Stimulated activated effector memory CD8-positive, alpha-beta T cell treated with anti-CD3 and anti-CD28 coated beads, Interleukin-12 subunit alpha, Interleukin-12 subunit beta, amount 100 ng/mL, for 72 hours (primary cell): ENCODE results near the gene GTF3C4.

Experiments used
- ATAC-seq: fragments of 150-1000 bp; cut with Tn5 transposase; 2 replicates; pipeline ENCODE4 v1.10.0; 2021
- DNase-seq, 2 donors: peaks; one replicate each; pipeline ENCODE4 v3.0.0; 2021 to 2022; ENCODE audit warnings: low spot score in 2 of 2
- H3K27ac Mint-ChIP-seq: one replicate; pipeline ENCODE4 v1.8.0; 2022; ENCODE audit warnings: mild to moderate bottlenecking, mixed read lengths
- H3K36me3 Mint-ChIP-seq: one replicate; pipeline ENCODE4 v1.8.0; 2022; ENCODE audit warnings: mild to moderate bottlenecking, mixed read lengths
- H3K4me1 Mint-ChIP-seq: one replicate; pipeline ENCODE4 v1.8.0; 2022; ENCODE audit warnings: mixed read lengths
- H3K4me3 Mint-ChIP-seq: one replicate; pipeline ENCODE4 v1.8.0; 2022; ENCODE audit warnings: mild to moderate bottlenecking, mixed read lengths
- H3K9me3 Mint-ChIP-seq: one replicate; pipeline ENCODE4 v1.8.0; 2022; ENCODE audit warnings: mixed read lengths

Gene GTF3C4

GRCh38 chr9:132729235-132729890 is 59.1 kb downstream of the GTF3C4 start:
- Mint-ChIP-seq H3K9me3 (no peaks in the 10 kb centered on the region), H3K4me1 (no peaks in the 10 kb centered on the region), H3K4me3 (no peak overlapping the region), H3K27ac (no peak overlapping the region), H3K36me3 (no peaks in the 10 kb centered on the region)
- DNase-seq (no peak), ATAC-seq (no peak)

- no peak overlapping the region for H3K4me3 Mint-ChIP-seq
- no peak overlapping the region for H3K27ac Mint-ChIP-seq
- no peak for ATAC-seq
- DNase-seq: no peak
- H3K9me3 Mint-ChIP-seq: no peaks in the 10 kb centered on the region
- H3K4me1 Mint-ChIP-seq: no peaks in the 10 kb centered on the region
- H3K36me3 Mint-ChIP-seq: no peaks in the 10 kb centered on the region
Observed at GRCh38 chr9:132730054-132731033, 60.1 kb downstream of the GTF3C4 start.

GRCh38 chr9:132731230-132731629 is 61.0 kb downstream of the GTF3C4 start:
- H3K4me1 Mint-ChIP-seq: no peaks in the 10 kb centered on the region

GRCh38 chr9:132732326-132733259 is 62.3 kb downstream of the GTF3C4 start:
- Mint-ChIP-seq H3K4me3 (no peak overlapping the region), H3K36me3 (no peaks in the 10 kb centered on the region), H3K27ac (no peak overlapping the region), H3K4me1 (no peaks in the 10 kb centered on the region), H3K9me3 (no peaks in the 10 kb centered on the region)
- ATAC-seq (no peak), DNase-seq (no peak)

More at GRCh38 chr9:132731230-132731629, 61.0 kb downstream of the GTF3C4 start:
- no peak overlapping the region for H3K4me3 Mint-ChIP-seq
- H3K36me3 Mint-ChIP-seq: no peaks in the 10 kb centered on the region
- ATAC-seq (no peak), DNase-seq (no peak)
- no peak overlapping the region for H3K27ac Mint-ChIP-seq
- no peaks in the 10 kb centered on the region for H3K9me3 Mint-ChIP-seq

- ATAC-seq: no peak
- Mint-ChIP-seq H3K36me3 (no peaks in the 10 kb centered on the region), H3K9me3 (no peaks in the 10 kb centered on the region), H3K4me1 (no peaks in the 10 kb centered on the region), H3K27ac (no peak overlapping the region), H3K4me3 (no peak overlapping the region)
- no peak for DNase-seq
Observed at GRCh38 chr9:132733260-132733815, 63.1 kb downstream of the GTF3C4 start.

GRCh38 chr9:132739710-132740310 is 69.5 kb downstream of the GTF3C4 start:
- ATAC-seq (no peak), DNase-seq (no peak)
- Mint-ChIP-seq H3K4me1 (no peaks in the 10 kb centered on the region), H3K36me3 (no peaks in the 10 kb centered on the region), H3K4me3 (no peak overlapping the region), H3K9me3 (no peaks in the 10 kb centered on the region), H3K27ac (no peak overlapping the region)

- H3K4me3 Mint-ChIP-seq: no peak overlapping the region
- H3K4me1 Mint-ChIP-seq: no peaks in the 10 kb centered on the region
Observed at GRCh38 chr9:132740526-132741309, 70.5 kb downstream of the GTF3C4 start.

GRCh38 chr9:132742821-132743311 is 72.6 kb downstream of the GTF3C4 start:
- no peaks in the 10 kb centered on the region for H3K9me3 Mint-ChIP-seq
- peak; percentile 28 for ATAC-seq
- H3K36me3 Mint-ChIP-seq: no peaks in the 10 kb centered on the region
- H3K27ac Mint-ChIP-seq: peak overlapping the region; percentile 13
- DNase-seq: no peak
- H3K4me1 Mint-ChIP-seq: no peaks in the 10 kb centered on the region
- no peak overlapping the region for H3K4me3 Mint-ChIP-seq

More at GRCh38 chr9:132740526-132741309, 70.5 kb downstream of the GTF3C4 start:
- no peaks in the 10 kb centered on the region for H3K9me3 Mint-ChIP-seq
- DNase-seq: no peak
- H3K36me3 Mint-ChIP-seq: no peaks in the 10 kb centered on the region
- no peak for ATAC-seq
- no peak overlapping the region for H3K27ac Mint-ChIP-seq

GRCh38 chr9:132743931-132744479 is 73.7 kb downstream of the GTF3C4 start:
- DNase-seq (no peak), ATAC-seq (no peak)
- Mint-ChIP-seq H3K36me3 (no peaks in the 10 kb centered on the region), H3K4me1 (no peaks in the 10 kb centered on the region), H3K27ac (no peak overlapping the region), H3K4me3 (no peak overlapping the region), H3K9me3 (no peaks in the 10 kb centered on the region)
